Cerebellar cortex (tissue), 1 donor: ENCODE measurements around the gene SNCB.

Experiments
- DNase-seq: peaks from one replicate; pipeline ENCODE4 v3.0.0-alpha.2; 2015; ENCODE audit warnings: low spot score

SNCB gene

GRCh38 chr5:176574297-176574591, 56.1 kb downstream of the SNCB start:
- DNase-seq, result no peak

- peak; percentile 77 for DNase-seq
Observed at GRCh38 chr5:176573564-176574296, 56.6 kb downstream of the SNCB start.
